BLaER1 treated with 17β-estradiol and CSF1 and Interleukin-3, amounts not matched to agents 10 nM and 100 nM (cell line): ENCODE data around the gene TPTE2.
"Not testable (repeated sequence)": the region's sequence is repeated elsewhere in the genome, so short reads cannot be mapped to it uniquely, and the experiment has no call there.

ENCODE experiments used
- H3K27ac ChIP-seq, 11 experiments: shearing (Covaris generic); formaldehyde crosslinking; 2 replicates each; pipeline ENCODE4 v1.8.1; 2022
- H3K27me3 ChIP-seq, 11 experiments: shearing (Covaris generic); formaldehyde crosslinking; 2 replicates each; pipeline ENCODE4 v1.8.1; 2022
- H3K36me3 ChIP-seq, 11 experiments: shearing (Covaris generic); formaldehyde crosslinking; 2 replicates each; pipeline ENCODE4 v1.8.1; 2022
- H3K4me1 ChIP-seq, 10 experiments: shearing (Covaris generic); formaldehyde crosslinking; 2 replicates each; pipeline ENCODE4 v1.8.1; 2022
- H3K4me2 ChIP-seq, 11 experiments: shearing (Covaris generic); formaldehyde crosslinking; 2 replicates each; pipeline ENCODE4 v1.8.1; 2022
- H3K4me3 ChIP-seq, 10 experiments: shearing (Covaris generic); formaldehyde crosslinking; 2 replicates each; pipeline ENCODE4 v1.8.1; 2022
- H3K9ac ChIP-seq, 11 experiments: shearing (Covaris generic); formaldehyde crosslinking; 2 replicates each; pipeline ENCODE4 v1.8.1; 2022
- H3K9me3 ChIP-seq, 11 experiments: shearing (Covaris generic); formaldehyde crosslinking; replicated peaks in 1 of 11; 2 replicates each; pipeline ENCODE4 v1.8.1; 2022
- H4K20me1 ChIP-seq, 11 experiments: shearing (Covaris generic); formaldehyde crosslinking; 2 replicates each; pipeline ENCODE4 v1.8.1; 2022
- Cebpa-rat ChIP-seq, 11 experiments: shearing (Covaris generic); IDR thresholded peaks; 2 replicates each; pipeline ENCODE4 v1.8.1; 2022

Gene TPTE2

GRCh38 chr13:19437780-19438179 lies 123.6 kb downstream of the TPTE2 start:
- H4K20me1 ChIP-seq: not testable (repeated sequence)

GRCh38 chr13:19422236-19422635 lies 139.1 kb downstream of the TPTE2 start:
- Histone ChIP-seq H3K4me2 (0 out of 22 replicates have a peak overlapping the region, but pooled peaks of 1 of the 11 experiments have one; percentile 9), H3K4me1 (peaks cover 0 to 18% (median 7%) of the 10 kb centered on the region in 10 experiments; a peak in 14 of 20 replicates)
- not testable (repeated sequence) for H3K4me3 ChIP-seq, H3K27me3 ChIP-seq, H4K20me1 ChIP-seq, H3K27ac ChIP-seq, H3K9ac ChIP-seq, H3K9me3 ChIP-seq, H3K36me3 ChIP-seq

More at GRCh38 chr13:19437780-19438179, 123.6 kb downstream of the TPTE2 start:
- H3K36me3 ChIP-seq, H3K4me3 ChIP-seq, H3K9me3 ChIP-seq, H3K4me1 ChIP-seq, H3K4me2 ChIP-seq, H3K27me3 ChIP-seq, H3K9ac ChIP-seq, H3K27ac ChIP-seq: not testable (repeated sequence)

GRCh38 chr13:19412494-19412893 lies 148.8 kb downstream of the TPTE2 start:
- Histone ChIP-seq H3K9me3 (peaks cover 34 to 43% (median 40%) of the 10 kb centered on the region in 11 experiments), H3K4me2 (peak overlapping the region in 6 of 11 experiments; percentile 19 to 47 (median 40); a peak in 8 of 22 replicates)
- H3K27ac ChIP-seq, H3K4me1 ChIP-seq, H3K36me3 ChIP-seq, H3K27me3 ChIP-seq, H3K9ac ChIP-seq, H3K4me3 ChIP-seq, H4K20me1 ChIP-seq: not testable (repeated sequence)

GRCh38 chr13:19382746-19383511 lies 178.4 kb downstream of the TPTE2 start:
- H3K9ac ChIP-seq, H3K36me3 ChIP-seq, H4K20me1 ChIP-seq, H3K27ac ChIP-seq, H3K4me1 ChIP-seq, H3K27me3 ChIP-seq, H3K4me3 ChIP-seq, H3K4me2 ChIP-seq: not testable (repeated sequence)
- peaks cover 0 to 14% (median 6%) of the 10 kb centered on the region in 11 experiments; a peak in 12 of 22 replicates for H3K9me3 ChIP-seq

GRCh38 chr13:19382111-19382510 lies 179.2 kb downstream of the TPTE2 start:
- Histone ChIP-seq H4K20me1 (no peaks in the 10 kb centered on the region), H3K4me3 (no peak overlapping the region), H3K9ac (no peak overlapping the region), H3K36me3 (no peaks in the 10 kb centered on the region), H3K4me1 (no peaks in the 10 kb centered on the region), H3K9me3 (peaks cover 0 to 14% (median 6%) of the 10 kb centered on the region in 11 experiments; a peak in 12 of 22 replicates), H3K4me2 (no peak overlapping the region), H3K27me3 (no peaks in the 10 kb centered on the region), H3K27ac (no peak overlapping the region)
- TF ChIP-seq Cebpa-rat (IDR thresholded peaks at IDR 0.05): no peak
